Uterus (tissue), 2 donors: ENCODE measurements around the gene ZNF467.

Source experiments
- POLR2A ChIP-seq, 2 donors: fragments of 450-650 bp; IDR thresholded peaks; one replicate each; pipeline ENCODE4 v1.6.1; 2016; ENCODE audit warnings: antibody characterized with exemption in 2 of 2, mild to moderate bottlenecking in 1 of 2, moderate library complexity in 1 of 2
- TF ChIP-seq, protein P1 (sequence below), 4 experiments: fragments of 200-600 bp in 2 of 4; fragments of 450-650 bp in 2 of 4; sonication (generic) in 2 of 4; IDR thresholded peaks; one replicate each; pipeline ENCODE4 v1.5.1; 2016 to 2019; ENCODE audit warnings: antibody characterized with exemption in 4 of 4, mild to moderate bottlenecking in 2 of 4, moderate library complexity in 1 of 4

DNA sequence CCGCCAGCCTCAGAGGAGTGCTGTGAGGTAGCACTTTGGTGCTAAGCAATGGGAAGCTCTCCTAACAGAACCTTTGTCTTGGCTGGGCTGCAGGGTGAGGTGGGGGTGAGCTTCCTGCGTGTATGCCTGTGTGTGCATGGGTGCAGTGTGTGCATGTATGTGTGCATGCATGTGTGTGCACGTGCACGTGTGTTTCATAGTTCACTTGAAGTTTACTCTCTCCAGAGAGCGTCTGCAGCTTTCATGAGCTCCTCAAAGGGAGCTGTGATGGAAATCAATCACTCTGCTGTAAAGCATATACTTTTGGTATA lies 4.9 kb upstream of the ZNF467 start:
- TF ChIP-seq, protein P1, sequence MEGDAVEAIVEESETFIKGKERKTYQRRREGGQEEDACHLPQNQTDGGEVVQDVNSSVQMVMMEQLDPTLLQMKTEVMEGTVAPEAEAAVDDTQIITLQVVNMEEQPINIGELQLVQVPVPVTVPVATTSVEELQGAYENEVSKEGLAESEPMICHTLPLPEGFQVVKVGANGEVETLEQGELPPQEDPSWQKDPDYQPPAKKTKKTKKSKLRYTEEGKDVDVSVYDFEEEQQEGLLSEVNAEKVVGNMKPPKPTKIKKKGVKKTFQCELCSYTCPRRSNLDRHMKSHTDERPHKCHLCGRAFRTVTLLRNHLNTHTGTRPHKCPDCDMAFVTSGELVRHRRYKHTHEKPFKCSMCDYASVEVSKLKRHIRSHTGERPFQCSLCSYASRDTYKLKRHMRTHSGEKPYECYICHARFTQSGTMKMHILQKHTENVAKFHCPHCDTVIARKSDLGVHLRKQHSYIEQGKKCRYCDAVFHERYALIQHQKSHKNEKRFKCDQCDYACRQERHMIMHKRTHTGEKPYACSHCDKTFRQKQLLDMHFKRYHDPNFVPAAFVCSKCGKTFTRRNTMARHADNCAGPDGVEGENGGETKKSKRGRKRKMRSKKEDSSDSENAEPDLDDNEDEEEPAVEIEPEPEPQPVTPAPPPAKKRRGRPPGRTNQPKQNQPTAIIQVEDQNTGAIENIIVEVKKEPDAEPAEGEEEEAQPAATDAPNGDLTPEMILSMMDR (IDR thresholded peaks at IDR 0.05) = no peak
- TF ChIP-seq POLR2A (IDR thresholded peaks at IDR 0.05) = no peak
